ENCODE data around the gene CRMP1. TPM values are rescaled to one million over a fixed set of nuclear protein-coding genes. Genes with fewer than 3 reads are reported as not detected.

CRMP1 gene
- total and polyA plus RNA-seq, 2 of the 8 experiments (the other 6 are each of a cell fraction or from before 2014, with no cell fraction given): 120 to 131 TPM

GRCh38 chr4:5926598-5926997 is 33.7 kb upstream of the CRMP1 start:
- Histone ChIP-seq H4K91ac (replicated peaks; ENCODE audit: insufficient read length, low read length) (no peak overlapping the region), H2BK5ac (ENCODE audit: low read depth, low read length) (no peak overlapping the region), H3K36me3 (ENCODE audit: control insufficient read depth in 2 of 4, insufficient read depth in 4 of 4, low read length in 3 of 4) (no peaks in the 10 kb centered on the region), H4K8ac (ENCODE audit: extremely low read depth, insufficient read depth, low read length) (no peak overlapping the region), H3K4ac (replicated peaks; ENCODE audit: insufficient read length, low read depth, low read length) (no peak overlapping the region), H3K9me3 (ENCODE audit: insufficient read depth in 2 of 2, low read depth in 1 of 2, low read length in 1 of 2) (no peaks in the 10 kb centered on the region), H3K23ac (ENCODE audit: insufficient read length) (no peak overlapping the region), H4K20me1 (replicated peaks in 1 of 2; ENCODE audit: control insufficient read depth in 1 of 2, insufficient read depth in 2 of 2, low read length in 2 of 2) (no peaks in the 10 kb centered on the region), H2BK12ac (ENCODE audit: low read depth, low read length) (no peak overlapping the region), H2AK5ac (ENCODE audit: low read depth, low read length) (no peak overlapping the region), H2BK15ac (ENCODE audit: low read length) (no peak overlapping the region), H3K56ac (replicated peaks; ENCODE audit: insufficient read length, low read depth, low read length) (no peak overlapping the region), H2BK120ac (replicated peaks; ENCODE audit: low read depth, low read length) (no peak overlapping the region), H3K27me3 (replicated peaks in 1 of 4; ENCODE audit: control insufficient read depth in 3 of 4, extremely low read depth in 1 of 4, insufficient read depth in 3 of 4, low read length in 3 of 4) (peaks cover 0 to 2% (median under 1%) of the 10 kb centered on the region in 4 experiments; a peak in 2 of 7 replicates), H3K14ac (ENCODE audit: insufficient read length) (no peak overlapping the region), H3K79me1 (ENCODE audit: low read depth, low read length) (no peaks in the 10 kb centered on the region), H3K4me1 (replicated peaks in 1 of 4; ENCODE audit: control insufficient read depth in 3 of 4, insufficient read depth in 4 of 4, low read length in 3 of 4) (peaks cover 0 to 10% (median 3%) of the 10 kb centered on the region in 4 experiments; a peak in 5 of 7 replicates), H3K79me2 (ENCODE audit: control insufficient read depth in 1 of 2, insufficient read depth in 2 of 2, low read length in 2 of 2) (no peaks in the 10 kb centered on the region), H2AFZ (ENCODE audit: low read length) (no peak overlapping the region), H2BK20ac (ENCODE audit: low read length) (no peak overlapping the region), H3K4me2 (ENCODE audit: insufficient read depth in 1 of 2, low read depth in 2 of 2, low read length in 2 of 2) (no peak overlapping the region), H3K9ac (replicated peaks in 1 of 4; ENCODE audit: extremely low read depth in 1 of 4, low read depth in 3 of 4, low read length in 3 of 4) (no peak overlapping the region), H3K18ac (ENCODE audit: extremely low read depth, low read length) (no peak overlapping the region), H3K27ac (ENCODE audit: low read depth, low read length) (no peak overlapping the region), H4K5ac (ENCODE audit: insufficient read length, low read depth, low read length) (no peak overlapping the region), H3K23me2 (ENCODE audit: low read depth, low read length) (peaks cover 2% of the 10 kb centered on the region; the same call in 1 of the 2 replicates), H3K4me3 (ENCODE audit: extremely low read depth in 1 of 4, insufficient read depth in 2 of 4, low read depth in 3 of 4, low read length in 4 of 4) (no peak overlapping the region)
- CTCF ChIA-PET (ENCODE audit: partially characterized antibody): interaction anchor here (1.1 to 1.8 kb wide), 3 partner anchors 10 to 53 kb away, joined by 3 to 6 read pairs (median 4); no protein-coding TSS in a partner anchor
- DNase-seq (ENCODE audit: low read depth in 1 of 2, low spot score in 2 of 2) (no peak), FAIRE-seq (no peak)
- POLR2A ChIA-PET (ENCODE audit: partially characterized antibody): no interaction called here
- WGBS, 2 experiments (ENCODE audit: extremely low coverage in 1 of 2, insufficient coverage in 1 of 2, insufficient read length in 1 of 2, insufficient replicate concordance in 2 of 2, low coverage in 1 of 2, low lambda C conversion rate in 2 of 2, missing lambda C conversion rate in 1 of 2): 95% methylated on average over 7 of the region's 7 CpGs; no CpG with 5 or more reads in 1 of the 2 experiments
- TF ChIP-seq ASH2L (IDR thresholded peaks at IDR 0.05; ENCODE audit: low read length): no peak
- TF ChIP-seq FOSL1 (IDR thresholded peaks at IDR 0.05; ENCODE audit: insufficient read depth, low read depth, low read length): no peak
- TF ChIP-seq SP2 (IDR thresholded peaks at IDR 0.05; ENCODE audit: low read length): no peak
- no peak for TF ChIP-seq EZH2 (IDR thresholded peaks at IDR 0.05; ENCODE audit: low read depth, low read length, severe bottlenecking)
- TF ChIP-seq, protein P1, sequence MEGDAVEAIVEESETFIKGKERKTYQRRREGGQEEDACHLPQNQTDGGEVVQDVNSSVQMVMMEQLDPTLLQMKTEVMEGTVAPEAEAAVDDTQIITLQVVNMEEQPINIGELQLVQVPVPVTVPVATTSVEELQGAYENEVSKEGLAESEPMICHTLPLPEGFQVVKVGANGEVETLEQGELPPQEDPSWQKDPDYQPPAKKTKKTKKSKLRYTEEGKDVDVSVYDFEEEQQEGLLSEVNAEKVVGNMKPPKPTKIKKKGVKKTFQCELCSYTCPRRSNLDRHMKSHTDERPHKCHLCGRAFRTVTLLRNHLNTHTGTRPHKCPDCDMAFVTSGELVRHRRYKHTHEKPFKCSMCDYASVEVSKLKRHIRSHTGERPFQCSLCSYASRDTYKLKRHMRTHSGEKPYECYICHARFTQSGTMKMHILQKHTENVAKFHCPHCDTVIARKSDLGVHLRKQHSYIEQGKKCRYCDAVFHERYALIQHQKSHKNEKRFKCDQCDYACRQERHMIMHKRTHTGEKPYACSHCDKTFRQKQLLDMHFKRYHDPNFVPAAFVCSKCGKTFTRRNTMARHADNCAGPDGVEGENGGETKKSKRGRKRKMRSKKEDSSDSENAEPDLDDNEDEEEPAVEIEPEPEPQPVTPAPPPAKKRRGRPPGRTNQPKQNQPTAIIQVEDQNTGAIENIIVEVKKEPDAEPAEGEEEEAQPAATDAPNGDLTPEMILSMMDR (IDR thresholded peaks at IDR 0.05; ENCODE audit: control extremely low read depth in 1 of 3, insufficient read depth in 1 of 3, low read depth in 1 of 3, low read length in 3 of 3): no peak
- no peak for TF ChIP-seq NRF1 (IDR thresholded peaks at IDR 0.05; ENCODE audit: low read depth, low read length)
- TF ChIP-seq TCF12 (IDR thresholded peaks at IDR 0.05; ENCODE audit: low read depth, low read length): no peak
- TF ChIP-seq BRCA1 (IDR thresholded peaks at IDR 0.05; ENCODE audit: low read depth, low read length): no peak
- TF ChIP-seq RNF2 (IDR thresholded peaks at IDR 0.05; ENCODE audit: borderline replicate concordance, low read depth, low read length, missing control alignments, poor library complexity, severe bottlenecking): no peak
- TF ChIP-seq POU5F1 (IDR thresholded peaks at IDR 0.05; ENCODE audit: low read depth, low read length): no peak
- TF ChIP-seq MAX (IDR thresholded peaks at IDR 0.05): no peak
- no peak for TF ChIP-seq TEAD4 (IDR thresholded peaks at IDR 0.05; ENCODE audit: low read depth, low read length)

Measured in H1 (cell line).